AG04449 (cell line): ENCODE measurements around the gene TMEM11.
"Not testable (repeated sequence)": the region's sequence is repeated elsewhere in the genome, so short reads cannot be mapped to it uniquely, and the experiment has no call there.

Experiments used
- CTCF ChIA-PET: fragments of 350-600 bp; formaldehyde crosslinking; extraction: SDS; loops from one replicate; lab custom pipeline; 2021; ENCODE audit warnings: antibody characterized with exemption; lab: Yijun Ruan, JAX
- POLR2A ChIA-PET: fragments of 400-600, 350-600 bp; formaldehyde crosslinking; extraction: SDS; loops from one replicate; lab custom pipeline; 2020; ENCODE audit warnings: antibody characterized with exemption, inconsistent platforms; lab: Yijun Ruan, JAX
- DNase-seq: peaks from one replicate; pipeline ENCODE4 v3.0.0-alpha.2; 2010; ENCODE audit warnings: low read depth, low spot score
- H3K4me3 ChIP-seq: 2 replicates; pipeline ENCODE4 v1.5.1; 2011; ENCODE audit warnings: low read depth, mild to moderate bottlenecking, control low read depth, low read length
- CTCF ChIP-seq: IDR thresholded peaks from one replicate; pipeline ENCODE4 v1.5.1; 2011; ENCODE audit warnings: mild to moderate bottlenecking, moderate library complexity, low read length, control low read depth, inconsistent platforms; ENCODE audit not compliant: insufficient read depth; ENCODE audit errors: missing control alignments

Gene TMEM11

GRCh38 chr17:21228845-21229244 lies 14.9 kb upstream of the TMEM11 start:
- POLR2A ChIA-PET = no interaction called here
- no peak for TF ChIP-seq CTCF
- DNase-seq = no peak
- CTCF ChIA-PET = interaction anchor here (0.7 kb wide), 1 partner anchor 1357 kb away, joined by 3 read pairs; no protein-coding TSS in a partner anchor
- no peak overlapping the region for H3K4me3 ChIP-seq

- no peak for DNase-seq
- TF ChIP-seq CTCF = no peak
- no peak overlapping the region for H3K4me3 ChIP-seq
- POLR2A ChIA-PET = no interaction called here
- CTCF ChIA-PET = interaction anchor here (0.6 kb wide), 1 partner anchor 99 kb away, joined by 3 read pairs; no protein-coding TSS in a partner anchor
These were observed 14.2 kb upstream of the TMEM11 start for GRCh38 chr17:21228111-21228510.

GRCh38 chr17:21227277-21227676 lies 13.3 kb upstream of the TMEM11 start:
- DNase-seq, H3K4me3 ChIP-seq, POLR2A ChIA-PET: not testable (repeated sequence)
- CTCF ChIA-PET = interaction anchor here (1.1 kb wide), 1 partner anchor 98 kb away, joined by 3 read pairs; no protein-coding TSS in a partner anchor

- H3K4me3 ChIP-seq = no peak overlapping the region
- DNase-seq = no peak
- TF ChIP-seq CTCF = no peak
- ChIA-PET CTCF (interaction anchor here (1.2 kb wide), 1 partner anchor 56 kb away, joined by 3 read pairs; no protein-coding TSS in a partner anchor), POLR2A (no interaction called here)
These were observed 9.1 kb upstream of the TMEM11 start for GRCh38 chr17:21223086-21223485.

GRCh38 chr17:21218831-21219380 lies 4.9 kb upstream of the TMEM11 start:
- POLR2A ChIA-PET = no interaction called here
- TF ChIP-seq CTCF = no peak
- DNase-seq = no peak
- H3K4me3 ChIP-seq = no peak overlapping the region
- CTCF ChIA-PET = no interaction called here

GRCh38 chr17:21218101-21218500 lies 4.1 kb upstream of the TMEM11 start:
- TF ChIP-seq CTCF = no peak
- CTCF ChIA-PET = interaction anchor here (1.4 kb wide), 1 partner anchor 89 kb away, joined by 4 read pairs; no protein-coding TSS in a partner anchor
- no peak overlapping the region for H3K4me3 ChIP-seq
- DNase-seq = no peak
- POLR2A ChIA-PET = no interaction called here

GRCh38 chr17:21217346-21217745 lies 3.4 kb upstream of the TMEM11 start:
- POLR2A ChIA-PET = no interaction called here
- no peak for TF ChIP-seq CTCF
- CTCF ChIA-PET = interaction anchor here (1.4 kb wide), 1 partner anchor 88 kb away, joined by 4 read pairs; no protein-coding TSS in a partner anchor
- H3K4me3 ChIP-seq = no peak overlapping the region
- no peak for DNase-seq
